Sigmoid colon (tissue), 7 donors: ENCODE results near the gene TRIML2. TPM values are rescaled to one million over a fixed set of nuclear protein-coding genes. Genes with fewer than 3 reads are reported as not detected.
"Not testable (repeated sequence)": the region's sequence is repeated elsewhere in the genome, so short reads cannot be mapped to it uniquely, and the experiment has no call there.

Experiments
- DNase-seq: peaks from one replicate; pipeline ENCODE4 v3.0.0-alpha.2; 2019
- H3K27ac ChIP-seq, 4 donors: fragments of 200-600 bp; sonication (generic); one replicate each; pipeline ENCODE4 v1.5.1; 2016 to 2019; ENCODE audit warnings: mild to moderate bottlenecking in 1 of 4
- H3K27me3 ChIP-seq, 3 donors: fragments of 200-600 bp; sonication (generic); one replicate each; pipeline ENCODE4 v1.5.1; 2019; ENCODE audit warnings: mild to moderate bottlenecking in 1 of 3
- H3K36me3 ChIP-seq, 4 donors: fragments of 200-600 bp; sonication (generic); one replicate each; pipeline ENCODE4 v1.5.1; 2016 to 2019
- H3K4me1 ChIP-seq, 4 donors: fragments of 200-600 bp; sonication (generic); one replicate each; pipeline ENCODE4 v1.5.1; 2017 to 2019
- H3K4me3 ChIP-seq, 4 donors: fragments of 200-600 bp; sonication (generic); one replicate each; pipeline ENCODE4 v1.5.1; 2017 to 2019; ENCODE audit warnings: mild to moderate bottlenecking in 2 of 4, moderate library complexity in 1 of 4
- H3K9me3 ChIP-seq, 4 donors: fragments of 200-600 bp in 3 of 4; sonication (generic) in 3 of 4; one replicate each; pipeline versions ENCODE4 v1.5.1 to v1.6.1; 2013 to 2019
- EP300 ChIP-seq, 4 donors: sonication (generic); formaldehyde crosslinking; IDR thresholded peaks; one replicate each; pipeline ENCODE4 v1.6.1; 2017; ENCODE audit warnings: antibody characterized with exemption in 4 of 4
- POLR2A ChIP-seq, 2 donors: fragments of 450-650 bp; IDR thresholded peaks; one replicate each; pipeline ENCODE4 v1.6.1; 2016; ENCODE audit warnings: antibody characterized with exemption in 2 of 2, mild to moderate bottlenecking in 2 of 2, moderate library complexity in 2 of 2
- POLR2AphosphoS5 ChIP-seq, 4 donors: sonication (generic); formaldehyde crosslinking; IDR thresholded peaks; one replicate each; pipeline ENCODE4 v1.6.1; 2017; ENCODE audit warnings: antibody characterized with exemption in 4 of 4
- WGBS, 2 donors: extraction: QIAGEN DNeasy Blood & Tissue Kit; methylation state at CpG; one replicate each; pipeline ENCODE4 v1.1.7; 2013; 5-methylcytosine and 5-hydroxymethylcytosine counted together
- intact Hi-C: fragments of 100-400 bp; cut with DNase I; formaldehyde crosslinking; loops from one replicate; pipeline ENCODE4 v1.15.1; 2023
- polyA plus RNA-seq, 3 donors: library from polyadenylated mRNA; stranded (reverse); fragments of 200-250 nt; gene quantifications; one replicate each; pipeline ENCODE4 v1.2.3, GENCODE V29; 2013
- total RNA-seq, 4 donors: library from RNA; depleted of rRNA; stranded (reverse); fragments of >200 nt; gene quantifications; one replicate each; pipeline ENCODE4 v1.1.0, GENCODE V29; 2016
- TF ChIP-seq, protein P1 (sequence below), 4 experiments: fragments of 450-650 bp in 3 of 4; fragments of 200-600 bp in 1 of 4; IDR thresholded peaks; one replicate each; pipeline ENCODE4 v1.5.1; 2016 to 2019; ENCODE audit warnings: antibody characterized with exemption in 4 of 4, mild to moderate bottlenecking in 3 of 4, moderate library complexity in 2 of 4
- donor health status: healthy with polysubstance abuse.
- donor health status: Bipolar disorder and iron deficiency.
- donor health status: healthy.

Gene TRIML2
- total and polyA plus RNA-seq, 7 donors = not detected

DNA sequence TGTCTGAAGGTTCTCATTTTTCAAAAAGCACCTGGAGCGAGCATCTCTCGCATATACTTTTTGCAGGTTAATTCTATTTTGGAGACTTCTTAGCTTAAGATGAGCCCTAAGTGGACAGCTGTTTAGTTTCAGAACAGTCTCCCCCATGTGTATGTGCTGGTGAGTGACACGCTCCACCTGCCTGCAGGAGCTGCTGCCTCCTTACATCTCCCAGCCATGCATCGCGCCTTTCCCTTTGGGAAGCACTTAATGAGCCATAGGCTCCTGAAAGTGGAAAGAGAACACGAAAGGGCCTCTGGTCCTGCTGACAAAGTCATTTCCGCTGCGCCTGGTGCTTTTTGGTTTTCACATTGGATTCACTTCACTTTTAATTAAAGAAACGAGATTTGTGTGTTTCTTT lies 56.1 kb downstream of the TRIML2 start:
- DNase-seq = no peak
- TF ChIP-seq, protein P1, sequence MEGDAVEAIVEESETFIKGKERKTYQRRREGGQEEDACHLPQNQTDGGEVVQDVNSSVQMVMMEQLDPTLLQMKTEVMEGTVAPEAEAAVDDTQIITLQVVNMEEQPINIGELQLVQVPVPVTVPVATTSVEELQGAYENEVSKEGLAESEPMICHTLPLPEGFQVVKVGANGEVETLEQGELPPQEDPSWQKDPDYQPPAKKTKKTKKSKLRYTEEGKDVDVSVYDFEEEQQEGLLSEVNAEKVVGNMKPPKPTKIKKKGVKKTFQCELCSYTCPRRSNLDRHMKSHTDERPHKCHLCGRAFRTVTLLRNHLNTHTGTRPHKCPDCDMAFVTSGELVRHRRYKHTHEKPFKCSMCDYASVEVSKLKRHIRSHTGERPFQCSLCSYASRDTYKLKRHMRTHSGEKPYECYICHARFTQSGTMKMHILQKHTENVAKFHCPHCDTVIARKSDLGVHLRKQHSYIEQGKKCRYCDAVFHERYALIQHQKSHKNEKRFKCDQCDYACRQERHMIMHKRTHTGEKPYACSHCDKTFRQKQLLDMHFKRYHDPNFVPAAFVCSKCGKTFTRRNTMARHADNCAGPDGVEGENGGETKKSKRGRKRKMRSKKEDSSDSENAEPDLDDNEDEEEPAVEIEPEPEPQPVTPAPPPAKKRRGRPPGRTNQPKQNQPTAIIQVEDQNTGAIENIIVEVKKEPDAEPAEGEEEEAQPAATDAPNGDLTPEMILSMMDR (IDR thresholded peaks at IDR 0.05) = no peak
- TF ChIP-seq EP300 (IDR thresholded peaks at IDR 0.05) (no peak), POLR2A (IDR thresholded peaks at IDR 0.05) (no peak), POLR2AphosphoS5 (IDR thresholded peaks at IDR 0.05) (no peak)
- 86 to 91% methylated on average over 9 of the region's 9 CpGs for WGBS, 2 donors
- intact Hi-C loops = no loop called here
- no peaks in the 10 kb centered on the region for H3K27me3 ChIP-seq
- H3K27ac ChIP-seq = no peak overlapping the region
- H3K9me3 ChIP-seq = no peaks in the 10 kb centered on the region
- no peak overlapping the region for H3K4me3 ChIP-seq
- no peaks in the 10 kb centered on the region for H3K4me1 ChIP-seq
- H3K36me3 ChIP-seq = no peaks in the 10 kb centered on the region

DNA sequence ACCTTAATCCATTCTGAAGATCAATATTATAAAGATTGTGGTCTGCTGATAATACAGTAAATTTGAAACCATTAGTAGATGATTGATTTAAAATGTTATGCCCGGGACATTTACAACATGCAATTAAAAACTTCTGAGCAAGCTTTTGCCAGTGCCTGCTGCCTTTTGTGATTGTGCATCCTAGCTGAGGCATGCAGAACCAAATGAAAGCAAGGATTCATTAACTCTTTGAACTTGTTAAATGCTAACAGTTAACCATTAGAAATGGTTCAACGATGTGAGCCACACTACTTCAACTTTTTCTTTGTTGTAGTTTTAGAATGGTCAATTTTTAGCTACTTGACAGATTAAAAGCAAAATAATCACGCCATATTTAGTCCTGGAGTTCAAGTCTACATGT lies 62.7 kb downstream of the TRIML2 start:
- 36 to 56% methylated on average over 3 of the region's 3 CpGs for WGBS, 2 donors
- H3K4me3 ChIP-seq = no peak overlapping the region
- intact Hi-C loops = no loop called here
- TF ChIP-seq, protein P1 (IDR thresholded peaks at IDR 0.05) = no peak
- TF ChIP-seq POLR2AphosphoS5 (IDR thresholded peaks at IDR 0.05) (no peak), EP300 (IDR thresholded peaks at IDR 0.05) (no peak), POLR2A (IDR thresholded peaks at IDR 0.05) (no peak)
- H3K36me3 ChIP-seq = no peaks in the 10 kb centered on the region
- H3K9me3 ChIP-seq = no peaks in the 10 kb centered on the region
- no peaks in the 10 kb centered on the region for H3K4me1 ChIP-seq
- no peaks in the 10 kb centered on the region for H3K27me3 ChIP-seq
- no peak overlapping the region for H3K27ac ChIP-seq
- no peak for DNase-seq

- H3K4me3 ChIP-seq, H3K9me3 ChIP-seq, DNase-seq, H3K4me1 ChIP-seq, intact Hi-C loops, H3K36me3 ChIP-seq, H3K27me3 ChIP-seq, H3K27ac ChIP-seq: not testable (repeated sequence)
- WGBS, 2 donors = 91 to 94% methylated on average over 10 of the region's 10 CpGs
These were observed 63.9 kb downstream of the TRIML2 start for GRCh38 chr4:188045461-188045860.

- Histone ChIP-seq H3K27me3 (no peaks in the 10 kb centered on the region), H3K4me1 (no peaks in the 10 kb centered on the region), H3K9me3 (no peaks in the 10 kb centered on the region), H3K27ac (no peak overlapping the region), H3K4me3 (no peak overlapping the region), H3K36me3 (no peaks in the 10 kb centered on the region)
- TF ChIP-seq POLR2A (IDR thresholded peaks at IDR 0.05) = no peak
- TF ChIP-seq, protein P1 (IDR thresholded peaks at IDR 0.05) = no peak
- no peak for TF ChIP-seq EP300 (IDR thresholded peaks at IDR 0.05)
- no peak for TF ChIP-seq POLR2AphosphoS5 (IDR thresholded peaks at IDR 0.05)
- 92 to 96% methylated on average over 5 of the region's 5 CpGs for WGBS, 2 donors
- intact Hi-C loops = no loop called here
- no peak for DNase-seq
These were observed 66.2 kb downstream of the TRIML2 start for GRCh38 chr4:188043154-188043553.

DNA sequence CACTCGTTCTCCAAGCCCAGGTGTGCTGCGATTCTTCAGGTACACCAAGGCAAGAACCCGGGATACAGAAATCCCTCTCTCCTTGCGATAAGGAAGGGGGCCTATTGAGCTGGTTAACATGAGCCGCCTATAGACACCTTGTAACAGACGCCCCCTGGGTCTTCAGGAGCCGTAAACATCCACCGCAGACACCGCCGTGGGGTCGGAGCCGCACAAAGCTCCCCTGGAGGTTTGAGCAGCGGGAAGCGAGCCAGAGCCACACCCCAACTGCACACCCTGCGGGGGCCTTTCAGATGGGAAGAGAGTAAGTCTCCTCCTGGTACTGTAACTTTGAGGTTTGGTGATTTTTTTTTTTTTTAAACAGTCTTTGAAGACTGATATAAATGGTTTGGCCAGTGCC lies 67.2 kb downstream of the TRIML2 start:
- no peak for DNase-seq
- 79 to 83% methylated on average over 15 of the region's 15 CpGs for WGBS, 2 donors
- Histone ChIP-seq H3K4me1 (no peaks in the 10 kb centered on the region), H3K4me3 (no peak overlapping the region), H3K9me3 (no peaks in the 10 kb centered on the region), H3K27ac (no peak overlapping the region), H3K27me3 (no peaks in the 10 kb centered on the region), H3K36me3 (no peaks in the 10 kb centered on the region)
- TF ChIP-seq POLR2A (IDR thresholded peaks at IDR 0.05) = no peak
- TF ChIP-seq, protein P1 (IDR thresholded peaks at IDR 0.05) = no peak
- no peak for TF ChIP-seq POLR2AphosphoS5 (IDR thresholded peaks at IDR 0.05)
- TF ChIP-seq EP300 (IDR thresholded peaks at IDR 0.05) = no peak
- intact Hi-C loops = no loop called here
